ENCODE data around the gene EPHB3. TPM values are rescaled to one million over a fixed set of nuclear protein-coding genes. Genes with fewer than 3 reads are reported as not detected.

The EPHB3 gene
- total and polyA plus RNA-seq, 12 donors: 0.29 to 3.7 (median 1.2) TPM

DNA sequence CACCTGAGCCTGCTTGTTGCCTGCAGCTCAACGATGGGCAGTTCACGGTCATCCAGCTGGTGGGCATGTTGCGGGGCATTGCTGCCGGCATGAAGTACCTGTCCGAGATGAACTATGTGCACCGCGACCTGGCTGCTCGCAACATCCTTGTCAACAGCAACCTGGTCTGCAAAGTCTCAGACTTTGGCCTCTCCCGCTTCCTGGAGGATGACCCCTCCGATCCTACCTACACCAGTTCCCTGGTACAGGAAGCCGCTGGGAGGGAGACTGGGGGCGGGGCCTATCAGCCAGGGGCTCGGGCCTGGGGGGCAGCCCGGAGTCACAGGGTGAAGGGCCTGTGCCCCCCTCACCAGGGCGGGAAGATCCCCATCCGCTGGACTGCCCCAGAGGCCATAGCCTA lies 18.8 kb downstream of the EPHB3 start:
- intact Hi-C loops (cut with DNase I): no loop called here
- Histone ChIP-seq H3K27ac (no peak overlapping the region), H3K27me3 (no peaks in the 10 kb centered on the region), H3K4me1 (replicated peaks in 1 of 2) (peaks cover 3 to 4% of the 10 kb centered on the region in 2 donors), H3K4me3 (no peak overlapping the region), H3K36me3 (replicated peaks in 1 of 2) (peaks cover 0 to 6% of the 10 kb centered on the region in 2 donors), H3K9me3 (replicated peaks in 1 of 3) (no peaks in the 10 kb centered on the region)
- TF ChIP-seq, protein P1, sequence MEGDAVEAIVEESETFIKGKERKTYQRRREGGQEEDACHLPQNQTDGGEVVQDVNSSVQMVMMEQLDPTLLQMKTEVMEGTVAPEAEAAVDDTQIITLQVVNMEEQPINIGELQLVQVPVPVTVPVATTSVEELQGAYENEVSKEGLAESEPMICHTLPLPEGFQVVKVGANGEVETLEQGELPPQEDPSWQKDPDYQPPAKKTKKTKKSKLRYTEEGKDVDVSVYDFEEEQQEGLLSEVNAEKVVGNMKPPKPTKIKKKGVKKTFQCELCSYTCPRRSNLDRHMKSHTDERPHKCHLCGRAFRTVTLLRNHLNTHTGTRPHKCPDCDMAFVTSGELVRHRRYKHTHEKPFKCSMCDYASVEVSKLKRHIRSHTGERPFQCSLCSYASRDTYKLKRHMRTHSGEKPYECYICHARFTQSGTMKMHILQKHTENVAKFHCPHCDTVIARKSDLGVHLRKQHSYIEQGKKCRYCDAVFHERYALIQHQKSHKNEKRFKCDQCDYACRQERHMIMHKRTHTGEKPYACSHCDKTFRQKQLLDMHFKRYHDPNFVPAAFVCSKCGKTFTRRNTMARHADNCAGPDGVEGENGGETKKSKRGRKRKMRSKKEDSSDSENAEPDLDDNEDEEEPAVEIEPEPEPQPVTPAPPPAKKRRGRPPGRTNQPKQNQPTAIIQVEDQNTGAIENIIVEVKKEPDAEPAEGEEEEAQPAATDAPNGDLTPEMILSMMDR (IDR thresholded peaks at IDR 0.05): no peak
- no peak for TF ChIP-seq POLR2A (IDR thresholded peaks at IDR 0.05)
- 92 to 100% (median 93%) methylated on average over 2 to 16 of the region's 16 CpGs for WGBS, 4 donors
- no peak for DNase-seq

DNA sequence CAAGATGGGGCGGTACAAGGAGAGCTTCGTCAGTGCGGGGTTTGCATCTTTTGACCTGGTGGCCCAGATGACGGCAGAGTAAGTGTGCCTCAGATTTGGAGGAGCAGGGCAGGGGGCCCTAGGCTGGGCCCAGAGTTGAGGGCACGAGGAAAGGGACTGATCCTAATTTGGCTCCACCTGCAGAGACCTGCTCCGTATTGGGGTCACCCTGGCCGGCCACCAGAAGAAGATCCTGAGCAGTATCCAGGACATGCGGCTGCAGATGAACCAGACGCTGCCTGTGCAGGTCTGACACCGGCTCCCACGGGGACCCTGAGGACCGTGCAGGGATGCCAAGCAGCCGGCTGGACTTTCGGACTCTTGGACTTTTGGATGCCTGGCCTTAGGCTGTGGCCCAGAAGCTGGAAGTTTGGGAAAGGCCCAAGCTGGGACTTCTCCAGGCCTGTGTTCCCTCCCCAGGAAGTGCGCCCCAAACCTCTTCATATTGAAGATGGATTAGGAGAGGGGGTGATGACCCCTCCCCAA lies 19.8 kb downstream of the EPHB3 start:
- 82 to 90% (median 86%) methylated on average over 10 to 15 of the region's 15 CpGs for WGBS, 4 donors
- peaks cover 3 to 4% of the 10 kb centered on the region in 2 donors for H3K4me1 ChIP-seq (replicated peaks in 1 of 2)
- H3K9me3 ChIP-seq (replicated peaks in 1 of 3): no peaks in the 10 kb centered on the region
- H3K27me3 ChIP-seq: no peaks in the 10 kb centered on the region
- DNase-seq: no peak
- no peak for TF ChIP-seq POLR2A (IDR thresholded peaks at IDR 0.05)
- TF ChIP-seq, protein P1 (IDR thresholded peaks at IDR 0.05): no peak
- intact Hi-C loops (cut with DNase I): no loop called here
- H3K27ac ChIP-seq: no peak overlapping the region
- no peak overlapping the region for H3K4me3 ChIP-seq
- H3K36me3 ChIP-seq (replicated peaks in 1 of 2): peaks cover 0 to 6% of the 10 kb centered on the region in 2 donors

DNA sequence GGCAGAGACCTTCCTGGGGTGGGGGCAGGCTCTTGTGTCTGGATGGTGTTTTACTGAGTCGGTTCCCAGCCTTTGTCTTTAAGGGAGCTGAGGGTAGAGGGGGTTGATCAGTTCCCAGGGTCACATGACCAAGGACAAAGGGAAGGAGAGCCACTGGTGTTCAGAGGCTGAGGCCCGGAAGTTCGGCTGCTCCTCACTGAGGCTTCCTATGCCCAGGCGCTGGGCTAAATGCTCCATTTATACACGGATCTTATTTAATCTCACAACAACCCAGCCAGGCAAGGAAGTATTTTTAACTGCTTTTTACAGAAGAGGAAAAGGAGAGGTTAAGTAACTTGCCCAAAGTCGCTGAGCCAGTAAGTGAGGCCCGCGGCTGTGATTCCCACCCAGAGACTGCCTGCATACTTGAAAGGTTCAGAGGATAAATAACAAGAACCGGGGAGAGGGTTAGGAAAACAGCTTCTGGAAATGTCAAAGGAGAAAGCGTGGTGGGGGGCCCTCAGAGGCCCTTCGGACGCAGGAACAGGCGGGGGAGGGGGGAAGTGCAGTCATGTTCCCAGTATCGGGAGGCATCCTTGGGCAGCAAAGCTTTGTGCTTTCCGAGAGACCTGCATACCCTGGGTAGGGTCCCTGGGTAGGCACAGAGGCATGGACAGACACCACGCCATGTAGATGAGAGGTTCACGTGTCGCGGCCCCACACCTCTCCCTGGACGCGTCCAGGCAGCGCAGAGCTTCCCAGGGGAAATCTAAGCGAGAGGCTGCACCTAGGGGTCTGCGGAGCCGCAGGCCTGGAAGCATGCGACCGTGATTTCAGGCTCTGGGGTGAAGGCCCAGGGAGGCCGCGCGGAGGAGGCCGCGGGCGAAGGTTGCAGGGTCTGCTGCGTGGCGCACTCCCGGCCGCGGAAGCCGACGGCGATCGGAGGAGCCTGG lies 21.3 kb downstream of the EPHB3 start:
- intact Hi-C loops (cut with DNase I): no loop called here
- DNase-seq: peak; percentile 47 to 83 (median 76)
- WGBS, 4 donors: 12 to 16% (median 15%) methylated on average over 16 to 42 of the region's 42 CpGs

More for the DNA sequence above, 21.3 kb downstream of the EPHB3 start:
- Histone ChIP-seq H3K4me1 (replicated peaks in 1 of 2) (peaks cover 3 to 4% of the 10 kb centered on the region in 2 donors), H3K36me3 (replicated peaks in 1 of 2) (no peaks in the 10 kb centered on the region), H3K9me3 (replicated peaks in 1 of 3) (no peaks in the 10 kb centered on the region), H3K4me3 (peak overlapping the region in 3 of 4 donors; percentile 83 to 88 (median 85)), H3K27me3 (no peaks in the 10 kb centered on the region), H3K27ac (peak overlapping the region; percentile 48 to 85 (median 54))
- TF ChIP-seq POLR2A (IDR thresholded peaks at IDR 0.05): peak in 1 of 2 donors; percentile 72
- TF ChIP-seq, protein P1 (IDR thresholded peaks at IDR 0.05): no peak
